OCI-LY7 (cell line): Measurements from ENCODE around the gene ELAPOR2. TPM values are rescaled to one million over a fixed set of nuclear protein-coding genes. Genes with fewer than 3 reads are reported as not detected.

Source experiments
- BruUV-seq: library from RNA; stranded (reverse); fragments of 400-500 nt; replicated peaks from 2 replicates; lab custom pipeline; 2021; lab: Mats Ljungman, UMichigan
- CTCF ChIA-PET: fragments of 300-600 bp; sonication (Branson Sonifier 250); formaldehyde crosslinking; loops from one replicate; lab custom pipeline; 2022; ENCODE audit warnings: antibody characterized with exemption; ENCODE audit not compliant: unreplicated experiment; lab: Charles Lee
- POLR2A ChIA-PET: fragments of 300-600 bp; sonication (Branson Sonifier 250); formaldehyde crosslinking; loops from one replicate; lab custom pipeline; 2022; ENCODE audit warnings: antibody characterized with exemption; lab: Charles Lee
- DNase-seq: peaks from one replicate; pipeline ENCODE4 v3.0.0-alpha.2; 2015; ENCODE audit warnings: low spot score
- H2AFZ ChIP-seq: fragments of 200-600 bp; sonication (generic), shearing (Covaris generic); 2 replicates; pipeline ENCODE4 v1.6.1; 2014; ENCODE audit warnings: mild to moderate bottlenecking, antibody characterized with exemption, low read length, moderate library complexity
- H3K27ac ChIP-seq: fragments of 200-600 bp; sonication (generic); 2 replicates; pipeline ENCODE4 v1.5.1; 2014; ENCODE audit warnings: mixed run types, low read depth, mild to moderate bottlenecking, moderate library complexity, low read length, inconsistent platforms; ENCODE audit not compliant: poor library complexity, severe bottlenecking
- H3K36me3 ChIP-seq: fragments of 200-600 bp; sonication (generic); 2 replicates; pipeline ENCODE4 v1.6.1; 2014; ENCODE audit warnings: mild to moderate bottlenecking, antibody characterized with exemption, low read length, moderate library complexity, mixed read lengths; ENCODE audit not compliant: insufficient read depth
- H3K4me1 ChIP-seq: fragments of 200-600 bp; sonication (generic); 2 replicates; pipeline ENCODE4 v1.5.1; 2014; ENCODE audit warnings: mild to moderate bottlenecking, low read length; ENCODE audit not compliant: insufficient read depth, poor library complexity, severe bottlenecking
- H3K4me2 ChIP-seq: fragments of 200-600 bp; sonication (generic); 2 replicates; pipeline ENCODE4 v1.6.1; 2014; ENCODE audit warnings: mild to moderate bottlenecking, low read length
- H3K4me3 ChIP-seq: fragments of 200-600 bp; sonication (generic); 2 replicates; pipeline ENCODE4 v1.5.1; 2014; ENCODE audit warnings: mild to moderate bottlenecking, low read depth, low read length; ENCODE audit not compliant: poor library complexity, severe bottlenecking
- H3K79me2 ChIP-seq: fragments of 200-600 bp; sonication (generic); 2 replicates; pipeline ENCODE4 v1.6.1; 2016; ENCODE audit warnings: low read depth, mild to moderate bottlenecking, low read length, moderate library complexity, mixed read lengths; ENCODE audit not compliant: insufficient read depth
- H3K9me2 ChIP-seq: fragments of 200-600 bp; sonication (generic); 2 replicates; pipeline ENCODE4 v1.6.1; 2016; ENCODE audit warnings: mild to moderate bottlenecking, low read length, mixed read lengths; ENCODE audit not compliant: insufficient read depth
- H3K9me3 ChIP-seq: fragments of 200-600 bp; sonication (generic); 2 replicates; pipeline ENCODE4 v1.6.1; 2014; ENCODE audit warnings: mild to moderate bottlenecking, mixed run types, low read length, mixed read lengths
- H4K20me1 ChIP-seq: fragments of 200-600 bp; sonication (generic); 2 replicates; pipeline ENCODE4 v1.6.1; 2014; ENCODE audit warnings: mild to moderate bottlenecking, antibody characterized with exemption, low read length, moderate library complexity, mixed read lengths; ENCODE audit not compliant: insufficient read depth
- EZH2phosphoT487 ChIP-seq: fragments of 200-600 bp; sonication (generic); IDR thresholded peaks from 2 replicates; pipeline ENCODE4 v1.6.1; 2018; ENCODE audit warnings: low read depth, borderline replicate concordance, mild to moderate bottlenecking, mixed run types, antibody characterized with exemption, low read length, moderate library complexity, mixed read lengths
- intact Hi-C: fragments of 100-400 bp; cut with micrococcal nuclease; formaldehyde crosslinking; loops from one replicate; pipeline ENCODE4 v1.10.0; 2022; ENCODE audit not compliant: unreplicated experiment
- total RNA-seq, 2 experiments: library from RNA; depleted of rRNA in 1 of 2; stranded (reverse); fragments of >200 nt in 1 of 2; shearing (Covaris generic) in 1 of 2; gene quantifications; 2 replicates each; pipeline ENCODE4 v1.2.3, GENCODE V29; 2014 to 2022
- TF ChIP-seq, protein P1 (sequence below): fragments of 200-600 bp; sonication (generic); conservative IDR thresholded peaks from 2 replicates; pipeline ENCODE4 v1.5.1; 2014; ENCODE audit warnings: mild to moderate bottlenecking, antibody characterized with exemption, low read length, moderate library complexity, mixed read lengths

The ELAPOR2 gene
- total RNA-seq, 2 experiments from 2014 or later: 4.6 to 8.6 TPM

DNA sequence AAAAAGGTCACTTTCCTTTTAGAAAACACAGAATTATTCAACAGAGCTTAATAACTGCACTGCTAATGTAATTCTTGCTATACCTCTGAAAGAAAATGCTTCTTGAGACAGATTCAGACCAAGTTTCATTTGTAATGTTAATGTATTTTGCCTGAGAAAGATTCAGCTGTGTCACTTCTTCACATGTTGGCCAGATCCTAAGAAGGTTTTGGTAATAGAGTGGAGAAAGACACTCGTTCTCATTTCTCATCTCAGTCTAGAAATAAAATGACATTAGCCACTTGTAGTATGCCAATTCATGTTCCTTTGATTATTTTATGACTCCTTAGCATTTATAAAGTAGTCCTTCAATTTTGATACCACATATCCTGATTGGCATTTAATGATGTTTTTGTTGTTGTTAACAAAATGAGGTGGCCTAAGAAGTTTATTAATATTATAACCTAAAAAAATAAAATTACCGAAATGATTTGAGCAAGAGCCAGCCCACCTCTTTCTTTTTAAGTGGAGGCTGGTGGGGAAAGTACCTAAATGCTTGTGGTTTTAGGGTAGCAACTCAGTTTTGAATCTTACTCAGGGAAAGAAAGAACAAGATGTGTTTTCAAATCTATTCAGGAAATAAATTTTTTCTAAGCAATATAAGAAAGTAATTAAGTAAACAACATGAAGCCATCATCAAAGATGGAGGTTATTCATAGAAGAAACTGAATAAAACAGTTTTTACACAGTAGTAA is 16.4 kb upstream of the ELAPOR2 start:
- DNase-seq: no peak
- H3K4me2 ChIP-seq: no peak overlapping the region
- ChIA-PET POLR2A (interaction anchor here (1.1 kb wide), 1 partner anchor 78 kb away, joined by 3 read pairs; no protein-coding TSS in a partner anchor), CTCF (interaction anchor here (0.5 kb wide), 1 partner anchor 514 kb away, joined by 3 read pairs; no protein-coding TSS in a partner anchor)
- no peaks in the 10 kb centered on the region for H3K79me2 ChIP-seq
- H3K9me3 ChIP-seq: no peaks in the 10 kb centered on the region
- H3K4me1 ChIP-seq: no peaks in the 10 kb centered on the region
- H3K4me3 ChIP-seq: no peak overlapping the region
- H2AFZ ChIP-seq: no peak overlapping the region
- TF ChIP-seq, protein P1, sequence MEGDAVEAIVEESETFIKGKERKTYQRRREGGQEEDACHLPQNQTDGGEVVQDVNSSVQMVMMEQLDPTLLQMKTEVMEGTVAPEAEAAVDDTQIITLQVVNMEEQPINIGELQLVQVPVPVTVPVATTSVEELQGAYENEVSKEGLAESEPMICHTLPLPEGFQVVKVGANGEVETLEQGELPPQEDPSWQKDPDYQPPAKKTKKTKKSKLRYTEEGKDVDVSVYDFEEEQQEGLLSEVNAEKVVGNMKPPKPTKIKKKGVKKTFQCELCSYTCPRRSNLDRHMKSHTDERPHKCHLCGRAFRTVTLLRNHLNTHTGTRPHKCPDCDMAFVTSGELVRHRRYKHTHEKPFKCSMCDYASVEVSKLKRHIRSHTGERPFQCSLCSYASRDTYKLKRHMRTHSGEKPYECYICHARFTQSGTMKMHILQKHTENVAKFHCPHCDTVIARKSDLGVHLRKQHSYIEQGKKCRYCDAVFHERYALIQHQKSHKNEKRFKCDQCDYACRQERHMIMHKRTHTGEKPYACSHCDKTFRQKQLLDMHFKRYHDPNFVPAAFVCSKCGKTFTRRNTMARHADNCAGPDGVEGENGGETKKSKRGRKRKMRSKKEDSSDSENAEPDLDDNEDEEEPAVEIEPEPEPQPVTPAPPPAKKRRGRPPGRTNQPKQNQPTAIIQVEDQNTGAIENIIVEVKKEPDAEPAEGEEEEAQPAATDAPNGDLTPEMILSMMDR: no peak
- TF ChIP-seq EZH2phosphoT487: no peak
- H3K27ac ChIP-seq: no peak overlapping the region
- H3K9me2 ChIP-seq: no peaks in the 10 kb centered on the region
- H4K20me1 ChIP-seq: no peaks in the 10 kb centered on the region
- no peaks in the 10 kb centered on the region for H3K36me3 ChIP-seq
- intact Hi-C loops: no loop called here
- BruUV-seq: no TSS peak

GRCh38 chr7:87067788-87068187 is 8.3 kb upstream of the ELAPOR2 start:
- Histone ChIP-seq H3K4me3 (no peak overlapping the region), H2AFZ (no peak overlapping the region), H3K79me2 (no peaks in the 10 kb centered on the region), H3K4me2 (no peak overlapping the region), H3K36me3 (no peaks in the 10 kb centered on the region), H3K27ac (no peak overlapping the region), H3K9me2 (no peaks in the 10 kb centered on the region), H3K9me3 (no peaks in the 10 kb centered on the region), H4K20me1 (no peaks in the 10 kb centered on the region), H3K4me1 (no peaks in the 10 kb centered on the region)
- BruUV-seq: no TSS peak
- no peak for TF ChIP-seq EZH2phosphoT487
- TF ChIP-seq, protein P1: no peak
- ChIA-PET POLR2A (no interaction called here), CTCF (no interaction called here)
- no peak for DNase-seq
- intact Hi-C loops: no loop called here

- Histone ChIP-seq H3K9me3 (no peaks in the 10 kb centered on the region), H3K27ac (peak overlapping the region; percentile 5), H3K4me2 (peak overlapping the region; percentile 100), H3K4me1 (peaks cover 17% of the 10 kb centered on the region), H3K36me3 (no peaks in the 10 kb centered on the region), H3K9me2 (no peaks in the 10 kb centered on the region), H3K79me2 (no peaks in the 10 kb centered on the region), H3K4me3 (peak overlapping the region; percentile 85), H4K20me1 (no peaks in the 10 kb centered on the region), H2AFZ (peak overlapping the region; percentile 92)
- BruUV-seq: no TSS peak
- TF ChIP-seq, protein P1: no peak
- TF ChIP-seq EZH2phosphoT487: no peak
- ChIA-PET CTCF (interaction anchor here (1.2 kb wide), 1 partner anchor 12 kb away, joined by 3 read pairs; no protein-coding TSS in a partner anchor), POLR2A (interaction anchor here (1.2 to 1.9 kb wide), 2 partner anchors 89 to 92 kb away, joined by 5 to 13 read pairs; partner anchors contain the start of gene DMTF1)
- DNase-seq: peak; percentile 3
- intact Hi-C loops: no loop called here
These were observed 759 bp upstream of the ELAPOR2 start for GRCh38 chr7:87060288-87060537.
